ENCODE measurements around the gene HGD.
"Not testable (repeated sequence)": the region's sequence is repeated elsewhere in the genome, so short reads cannot be mapped to it uniquely, and the experiment has no call there.

The HGD gene

GRCh38 chr3:120640231-120640630 lies 41.8 kb downstream of the HGD start:
- DNase-seq (ENCODE audit: low read depth in 2 of 2, low spot score in 1 of 2), result no peak

DNA sequence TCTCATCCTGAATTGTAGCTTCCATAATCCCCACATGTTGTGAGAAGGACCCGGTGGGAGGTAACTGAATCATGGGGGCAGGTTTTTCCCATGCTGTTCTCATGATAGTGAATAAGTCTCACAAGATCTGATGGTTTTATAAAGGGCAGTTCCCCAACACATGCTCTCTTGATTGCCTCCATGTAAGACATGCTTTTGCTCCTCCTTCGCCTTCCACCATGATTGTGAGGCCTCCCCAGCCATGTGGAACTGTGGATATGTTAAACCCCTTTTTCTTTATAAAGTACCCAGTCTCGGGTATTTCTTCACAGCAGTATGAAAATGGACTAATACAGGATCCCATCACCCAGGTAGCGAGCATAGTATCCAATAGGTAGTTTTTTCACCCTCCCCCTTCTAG lies 43.2 kb downstream of the HGD start:
- not testable (repeated sequence) for DNase-seq (ENCODE audit: low read depth in 2 of 2, low spot score in 1 of 2)

- DNase-seq (ENCODE audit: low read depth in 2 of 2, low spot score in 1 of 2), result no peak
Observed at GRCh38 chr3:120637851-120638559, 44.0 kb downstream of the HGD start.

GRCh38 chr3:120636795-120637401 lies 45.1 kb downstream of the HGD start:
- no peak for DNase-seq (ENCODE audit: low read depth in 2 of 2, low spot score in 1 of 2)

- no peak for DNase-seq (ENCODE audit: low read depth in 2 of 2, low spot score in 1 of 2)
Observed at GRCh38 chr3:120634539-120634938, 47.5 kb downstream of the HGD start.

DNA sequence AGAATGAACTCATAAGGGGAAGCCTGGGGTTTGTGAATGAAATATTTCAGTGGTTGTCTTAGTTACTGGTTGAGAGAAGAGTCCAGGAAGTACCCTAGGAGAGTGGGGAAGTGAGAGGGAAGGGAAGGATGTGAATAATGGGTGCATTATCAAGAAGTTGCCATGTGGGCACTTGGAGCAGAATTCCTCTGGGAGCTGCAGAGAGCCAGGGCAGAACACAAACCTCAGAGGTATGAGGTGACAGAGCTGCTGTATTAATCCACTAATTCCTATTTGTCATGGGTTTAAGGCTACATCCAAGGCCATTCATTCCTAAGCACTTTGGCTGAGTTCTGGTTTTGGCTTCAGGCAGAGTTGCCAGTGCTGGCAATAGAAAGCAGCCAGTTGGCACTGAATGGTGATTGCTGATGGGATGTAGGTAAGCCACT lies 56.9 kb downstream of the HGD start:
- no peak for DNase-seq (ENCODE audit: low read depth in 2 of 2, low spot score in 1 of 2)

DNA sequence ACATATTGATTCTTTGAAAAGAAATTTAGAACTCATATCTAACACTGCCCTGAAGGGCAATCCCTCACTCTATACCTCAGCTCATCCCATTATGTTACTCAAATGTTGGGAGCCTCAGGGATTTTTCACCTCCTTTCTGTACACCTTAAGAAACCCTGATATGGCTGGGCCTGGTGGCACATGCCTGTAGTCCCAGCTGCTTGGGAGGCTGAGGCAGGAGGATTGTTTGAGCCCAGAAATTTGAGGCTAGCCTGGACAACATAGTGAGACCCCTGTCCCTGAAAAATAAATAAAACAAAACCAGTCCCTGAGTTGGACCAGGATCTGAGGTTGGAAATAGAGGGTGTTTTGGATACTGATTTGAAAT lies 58.3 kb downstream of the HGD start:
- no peak for DNase-seq (ENCODE audit: low read depth in 2 of 2, low spot score in 1 of 2)

DNA sequence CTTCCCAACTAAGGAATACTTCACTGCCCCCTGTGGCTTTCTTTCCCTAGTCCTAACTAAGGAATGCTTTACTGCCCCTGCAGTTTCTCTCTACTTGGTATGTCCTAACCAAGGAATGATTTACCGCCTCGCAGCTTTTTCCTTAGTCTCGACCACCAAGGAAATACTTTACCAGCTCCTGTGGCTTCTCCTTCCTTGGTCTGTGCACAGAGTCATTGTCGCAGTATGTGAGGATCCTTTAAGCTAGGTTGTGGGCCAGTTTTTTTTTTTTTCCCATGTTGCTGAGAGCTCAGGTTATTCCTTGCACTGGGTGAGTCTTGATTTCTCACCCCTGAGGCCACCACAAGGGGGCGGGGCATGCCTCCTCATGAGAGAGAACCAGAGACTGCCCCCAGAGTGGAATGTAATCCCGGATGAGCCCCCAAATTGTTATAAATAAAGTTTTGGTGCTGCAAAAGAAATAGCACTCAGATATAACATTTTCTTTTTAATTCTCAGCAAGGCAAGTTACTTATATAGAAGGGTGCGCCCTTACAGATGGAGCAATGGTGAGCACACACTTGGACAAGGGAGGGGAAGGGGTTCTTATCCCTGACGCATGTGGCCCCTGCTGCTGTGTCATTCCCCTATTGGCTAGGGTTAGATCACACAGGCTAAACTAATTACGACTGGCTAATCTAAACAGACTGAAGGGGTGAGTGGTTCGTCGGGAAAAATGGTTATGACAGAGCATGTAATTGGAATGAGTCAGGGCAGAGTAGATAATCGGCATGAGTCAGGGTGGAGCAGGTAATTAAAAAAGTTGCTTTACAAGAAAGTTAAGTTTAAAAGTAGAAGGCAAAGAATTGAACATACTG lies 58.9 kb downstream of the HGD start:
- DNase-seq (ENCODE audit: low read depth in 2 of 2, low spot score in 1 of 2), result no peak

DNA sequence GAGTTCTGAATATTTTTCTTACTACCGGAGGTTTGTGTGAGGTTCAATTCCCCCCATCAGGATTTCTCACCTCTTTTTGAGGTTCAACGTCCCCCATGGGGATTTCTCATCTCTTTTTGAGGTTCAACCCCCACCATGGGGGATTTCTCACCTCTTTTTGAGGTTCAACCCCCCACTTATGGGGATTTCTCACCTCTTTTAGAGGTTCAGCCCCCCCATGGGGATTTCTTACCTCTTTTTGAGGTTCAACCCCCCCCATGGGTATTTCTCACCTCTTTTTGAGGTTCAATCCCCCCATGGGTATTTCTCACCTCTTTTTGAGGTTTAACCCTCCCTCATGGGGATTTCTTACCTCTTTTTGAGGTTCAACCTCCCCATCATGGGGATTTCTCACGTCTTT lies 59.6 kb downstream of the HGD start:
- no peak for DNase-seq (ENCODE audit: low read depth in 2 of 2, low spot score in 1 of 2)

DNA sequence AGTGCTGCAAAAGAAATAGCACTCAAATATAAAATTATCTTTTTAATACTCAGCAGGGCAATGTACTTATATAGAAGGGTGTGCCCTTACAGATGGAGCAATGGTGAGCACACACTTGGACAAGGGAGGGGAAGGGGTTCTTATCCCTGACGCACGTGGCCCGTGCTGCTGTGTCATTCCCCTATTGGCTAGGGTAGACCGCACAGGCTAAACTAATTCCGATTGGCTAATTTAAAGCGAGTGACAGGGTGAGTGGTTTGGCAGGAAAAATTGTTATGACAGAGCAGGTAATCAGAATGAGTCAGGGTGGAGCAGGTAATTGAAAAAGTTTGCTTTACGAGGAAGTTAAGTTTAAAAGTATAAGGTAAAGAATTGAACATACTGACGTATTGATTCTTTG lies 65.3 kb downstream of the HGD start:
- not testable (repeated sequence) for DNase-seq (ENCODE audit: low read depth in 2 of 2, low spot score in 1 of 2)

DNA sequence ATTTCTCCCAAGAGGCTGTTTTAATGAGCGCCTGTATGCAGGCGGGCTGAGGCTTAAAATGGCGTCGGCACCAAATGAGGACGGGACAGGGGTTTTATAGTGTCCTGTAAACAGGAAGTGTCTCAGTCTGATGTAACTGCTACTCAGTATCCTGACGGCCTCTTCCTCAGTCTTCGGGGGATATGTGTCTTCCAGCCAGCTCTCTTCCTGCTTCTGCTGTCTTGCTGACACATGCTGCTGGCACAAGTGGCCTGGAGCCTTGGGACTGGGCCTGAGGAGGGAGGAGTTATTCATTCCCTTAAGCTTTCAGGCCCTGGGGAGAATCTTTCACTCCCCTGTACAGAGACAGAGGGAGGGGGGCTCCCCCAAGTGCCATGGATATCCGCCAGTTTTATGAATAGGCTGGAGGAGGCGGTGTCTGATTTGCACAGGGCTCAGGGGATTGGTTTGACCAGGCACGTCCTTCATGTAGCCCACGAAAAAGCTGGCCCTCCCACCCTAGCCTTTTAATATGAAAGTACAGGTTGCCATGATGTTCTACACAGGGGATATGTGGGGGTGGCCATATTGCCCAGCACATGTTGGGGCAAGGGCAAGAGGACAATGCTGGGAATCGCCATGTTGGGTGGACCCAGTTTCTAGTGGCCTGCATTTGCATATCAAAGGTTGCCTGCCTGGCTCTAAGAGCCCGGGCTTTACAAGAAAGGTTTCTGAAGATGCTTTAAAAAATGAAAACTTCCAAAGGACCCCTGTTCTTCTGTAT lies 66.0 kb downstream of the HGD start:
- DNase-seq (ENCODE audit: low read depth in 2 of 2, low spot score in 1 of 2), result no peak

GRCh38 chr3:120614765-120615164 lies 67.3 kb downstream of the HGD start:
- no peak for DNase-seq (ENCODE audit: low read depth in 2 of 2, low spot score in 1 of 2)

DNA sequence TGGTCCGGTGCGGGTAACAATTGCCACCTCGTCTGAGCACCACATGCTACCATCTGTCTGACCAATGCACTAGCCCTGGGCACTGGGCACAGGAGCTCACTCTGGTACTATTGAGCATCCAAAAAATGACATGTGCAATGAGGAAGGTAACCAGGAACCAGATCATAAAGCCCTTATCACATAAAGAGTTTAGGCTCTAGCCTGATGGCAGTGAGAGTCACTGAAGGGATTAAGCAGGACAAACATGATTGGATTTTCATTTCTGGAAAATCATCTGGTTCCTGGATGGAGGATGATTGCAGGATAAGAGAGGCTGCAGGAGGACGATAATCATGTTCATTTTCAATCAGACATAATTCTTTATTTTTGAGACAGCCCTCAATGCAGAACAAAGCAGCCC lies 73.5 kb downstream of the HGD start:
- no peak for DNase-seq (ENCODE audit: low read depth in 2 of 2, low spot score in 1 of 2)

DNA sequence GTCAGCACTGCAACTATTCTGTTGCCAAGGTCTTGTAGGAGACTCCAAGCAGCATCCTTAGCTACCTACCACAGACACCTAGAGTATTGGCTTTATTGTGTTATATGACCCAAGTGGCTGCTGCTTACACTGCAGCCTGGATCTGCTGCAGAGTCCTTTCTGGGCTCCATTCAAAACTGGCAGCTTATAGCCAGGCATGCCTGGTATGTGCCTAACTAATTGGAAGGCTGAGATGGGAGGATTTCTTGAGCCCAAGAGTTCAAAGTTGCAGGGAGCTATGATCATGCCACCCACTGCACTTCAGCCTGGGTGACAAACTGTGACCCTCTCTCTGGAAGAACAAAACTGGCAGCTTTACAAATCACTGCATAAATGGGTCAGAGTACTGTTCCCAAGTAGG lies 77.3 kb downstream of the HGD start:
- no peak for DNase-seq (ENCODE audit: low read depth in 2 of 2, low spot score in 1 of 2)

- DNase-seq (ENCODE audit: low read depth in 2 of 2, low spot score in 1 of 2), result no peak
Observed at GRCh38 chr3:120604382-120604781, 77.7 kb downstream of the HGD start.

GRCh38 chr3:120602682-120603081 lies 79.4 kb downstream of the HGD start:
- no peak for DNase-seq (ENCODE audit: low read depth in 2 of 2, low spot score in 1 of 2)

DNA sequence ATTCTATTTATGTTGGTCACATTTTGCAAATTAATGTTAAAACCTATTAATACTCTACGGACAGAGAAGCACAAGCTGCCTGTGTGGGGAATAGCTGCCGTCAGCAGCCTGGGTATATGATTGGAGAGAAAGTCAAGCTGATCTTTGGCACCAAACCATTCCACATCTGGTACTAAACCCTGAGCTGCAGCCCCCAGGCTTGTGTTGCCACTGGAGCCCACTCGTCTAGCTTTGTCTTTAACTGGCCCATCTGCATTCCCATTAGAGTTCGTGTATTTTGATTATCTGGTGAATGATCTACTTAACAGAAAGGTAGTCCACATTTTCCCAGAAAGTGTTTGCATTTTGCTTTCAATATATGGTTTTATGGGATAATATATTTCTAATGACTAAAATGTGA lies 80.5 kb downstream of the HGD start:
- DNase-seq (ENCODE audit: low read depth in 2 of 2, low spot score in 1 of 2), result no peak

- DNase-seq (ENCODE audit: low read depth in 2 of 2, low spot score in 1 of 2), result no peak
Observed at GRCh38 chr3:120599211-120599610, 82.8 kb downstream of the HGD start.

DNA sequence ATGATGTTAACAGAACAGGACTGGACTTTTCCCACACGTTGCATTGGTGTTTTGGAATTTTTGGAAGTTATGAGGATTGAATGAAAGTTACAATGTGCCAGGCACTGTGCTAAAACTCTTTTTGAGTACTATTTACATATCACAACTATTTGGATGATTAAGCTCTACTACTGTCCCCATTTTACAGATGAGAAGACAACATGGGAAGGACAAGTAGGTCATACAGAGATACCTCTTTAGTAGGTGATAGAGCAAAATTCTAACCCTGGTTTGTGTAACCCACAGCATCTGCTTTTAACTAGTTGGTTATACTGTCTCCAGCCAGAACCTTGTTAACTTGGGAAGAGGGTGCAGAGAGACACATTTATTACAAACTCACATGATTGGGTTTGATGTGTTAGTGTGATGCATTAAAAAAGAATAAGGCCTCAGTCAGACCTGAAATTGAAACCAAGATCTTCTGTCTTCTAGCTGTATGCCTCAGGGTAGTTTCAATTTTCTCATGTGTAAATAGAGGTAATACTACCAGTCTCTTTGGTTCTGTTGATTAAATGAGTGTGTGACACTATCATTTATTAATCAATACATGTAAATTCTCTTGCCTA lies 84.5 kb downstream of the HGD start:
- no peak for DNase-seq (ENCODE audit: low read depth in 2 of 2, low spot score in 1 of 2)

DNA sequence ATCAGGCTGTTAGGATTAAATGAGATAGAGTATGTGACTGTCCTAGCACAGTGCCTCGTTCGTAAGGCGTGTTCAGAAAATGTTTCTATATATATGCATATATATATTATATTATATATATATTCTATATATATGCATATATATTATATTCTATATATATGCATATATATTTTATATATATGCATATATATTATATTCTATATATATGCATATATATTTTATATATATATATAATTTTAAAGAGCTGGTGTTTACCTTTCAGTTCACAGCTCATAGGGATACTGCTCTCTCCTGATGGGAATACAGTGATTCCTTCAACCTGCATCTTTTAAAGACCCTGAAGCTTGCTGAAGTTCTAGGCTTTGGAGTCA lies 85.2 kb downstream of the HGD start:
- DNase-seq (ENCODE audit: low read depth in 2 of 2, low spot score in 1 of 2), result no peak
